Stimulated activated CD4-positive, alpha-beta T cell treated with anti-CD3 and anti-CD28 coated beads, Interleukin-2, amount 100 ng/mL, for 4 hours (primary cell): ENCODE results near the gene MISP3.
"Not testable (repeated sequence)": the region's sequence is repeated elsewhere in the genome, so short reads cannot be mapped to it uniquely, and the experiment has no call there.

Experiments
- DNase-seq: peaks from one replicate; pipeline ENCODE4 v3.0.0-alpha.2; 2020; ENCODE audit warnings: low read depth

MISP3 gene

GRCh38 chr19:14072535-14073260, at the start of gene MISP3:
Gene MISP3 (plus strand): TSS chr19:14072786. CDS start chr19:14073310, 524 bp downstream.
- DNase-seq, result no peak

GRCh38 chr19:14023404-14024235, 49.0 kb upstream of the MISP3 start:
- no peak for DNase-seq

GRCh38 chr19:14026652-14027192, 45.9 kb upstream of the MISP3 start:
- not testable (repeated sequence) for DNase-seq

- DNase-seq, result no peak
Observed at GRCh38 chr19:14027856-14028450, 44.6 kb upstream of the MISP3 start, which contains the start of gene RLN3. Gene RLN3 (plus strand): TSS chr19:14028148. CDS start chr19:14028205, 57 bp downstream.

- no peak for DNase-seq
Observed at GRCh38 chr19:14028901-14029300, 43.7 kb upstream of the MISP3 start.

- peak; percentile 91 for DNase-seq
Observed at GRCh38 chr19:14030997-14031718, 41.4 kb upstream of the MISP3 start.

GRCh38 chr19:14031719-14032480, 40.7 kb upstream of the MISP3 start, which contains the start of gene IL27RA:
Gene IL27RA (plus strand): TSS chr19:14031762. CDS start chr19:14031873, 111 bp downstream.
- peak; percentile 60 for DNase-seq

GRCh38 chr19:14033946-14034345, 38.6 kb upstream of the MISP3 start:
- no peak for DNase-seq

GRCh38 chr19:14035159-14035558, 37.4 kb upstream of the MISP3 start:
- DNase-seq, result not testable (repeated sequence)

GRCh38 chr19:14035706-14036105, 36.9 kb upstream of the MISP3 start:
- DNase-seq, result no peak

GRCh38 chr19:14039181-14039580, 33.4 kb upstream of the MISP3 start:
- DNase-seq, result no peak

- not testable (repeated sequence) for DNase-seq
Observed at GRCh38 chr19:14042659-14043608, 29.7 kb upstream of the MISP3 start.

GRCh38 chr19:14047866-14048265, 24.7 kb upstream of the MISP3 start:
- DNase-seq, result not testable (repeated sequence)

- DNase-seq, result peak; percentile 71
Observed at GRCh38 chr19:14048443-14049153, 24.0 kb upstream of the MISP3 start.

- no peak for DNase-seq
Observed at GRCh38 chr19:14050512-14050911, 22.1 kb upstream of the MISP3 start.

GRCh38 chr19:14050961-14051360, 21.6 kb upstream of the MISP3 start:
- not testable (repeated sequence) for DNase-seq

GRCh38 chr19:14051980-14052379, 20.6 kb upstream of the MISP3 start:
- no peak for DNase-seq

GRCh38 chr19:14052470-14052869, 20.1 kb upstream of the MISP3 start:
- DNase-seq, result no peak

GRCh38 chr19:14053032-14053431, 19.6 kb upstream of the MISP3 start:
- no peak for DNase-seq
